Measurements from ENCODE around the gene CALM3. TPM values are rescaled to one million over a fixed set of nuclear protein-coding genes. Genes with fewer than 3 reads are reported as not detected.

CALM3 gene
- total RNA-seq, 4 donors from 2014 or later: 128 to 193 (median 163) TPM

DNA sequence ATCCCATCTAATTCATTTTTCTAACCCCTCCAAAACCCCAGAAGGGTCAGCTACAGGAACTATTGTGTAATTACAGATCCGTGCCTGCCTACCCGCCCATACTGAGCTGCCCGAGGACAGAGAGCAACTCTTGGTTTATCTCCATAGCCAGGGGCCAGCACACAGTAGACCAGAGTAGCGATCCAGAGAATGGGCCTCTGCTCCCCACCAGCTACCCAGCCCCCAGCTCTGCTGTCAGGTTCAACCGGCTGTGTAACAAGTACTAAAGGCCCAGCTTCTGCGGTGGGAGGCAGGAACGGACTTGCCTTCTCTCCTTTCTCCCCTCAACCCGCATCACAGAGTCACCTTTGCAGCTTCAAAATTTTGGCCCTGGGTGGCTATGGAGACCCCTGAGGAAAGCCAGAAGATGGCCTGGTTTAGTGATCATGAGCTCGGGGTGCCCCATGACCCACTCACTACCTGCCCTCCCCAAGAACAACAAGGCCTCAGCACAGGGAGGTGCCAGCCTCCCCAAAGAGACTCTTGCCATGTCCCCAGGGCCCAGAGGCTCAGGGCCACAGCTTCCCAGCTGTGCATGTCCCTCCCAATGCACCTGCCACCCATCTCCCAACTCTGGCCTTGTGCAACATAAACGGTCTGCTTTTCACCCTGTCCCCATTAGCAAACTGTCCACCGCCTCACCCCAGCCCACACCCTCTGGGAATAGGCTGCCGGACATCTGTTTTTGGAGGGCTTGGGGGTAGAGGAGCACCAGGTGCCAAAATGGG, 5.7 kb downstream of the CALM3 start:
- Histone ChIP-seq H3K27me3 (no peaks in the 10 kb centered on the region), H3K27ac (peak overlapping the region in 2 of 4 donors; percentile 19 to 39), H3K4me1 (peaks cover 0 to 62% (median 29%) of the 10 kb centered on the region in 3 donors), H3K4me3 (no peak overlapping the region), H3K9me3 (no peaks in the 10 kb centered on the region), H3K36me3 (peaks cover 0 to 53% of the 10 kb centered on the region in 2 donors)
- TF ChIP-seq, protein P1, sequence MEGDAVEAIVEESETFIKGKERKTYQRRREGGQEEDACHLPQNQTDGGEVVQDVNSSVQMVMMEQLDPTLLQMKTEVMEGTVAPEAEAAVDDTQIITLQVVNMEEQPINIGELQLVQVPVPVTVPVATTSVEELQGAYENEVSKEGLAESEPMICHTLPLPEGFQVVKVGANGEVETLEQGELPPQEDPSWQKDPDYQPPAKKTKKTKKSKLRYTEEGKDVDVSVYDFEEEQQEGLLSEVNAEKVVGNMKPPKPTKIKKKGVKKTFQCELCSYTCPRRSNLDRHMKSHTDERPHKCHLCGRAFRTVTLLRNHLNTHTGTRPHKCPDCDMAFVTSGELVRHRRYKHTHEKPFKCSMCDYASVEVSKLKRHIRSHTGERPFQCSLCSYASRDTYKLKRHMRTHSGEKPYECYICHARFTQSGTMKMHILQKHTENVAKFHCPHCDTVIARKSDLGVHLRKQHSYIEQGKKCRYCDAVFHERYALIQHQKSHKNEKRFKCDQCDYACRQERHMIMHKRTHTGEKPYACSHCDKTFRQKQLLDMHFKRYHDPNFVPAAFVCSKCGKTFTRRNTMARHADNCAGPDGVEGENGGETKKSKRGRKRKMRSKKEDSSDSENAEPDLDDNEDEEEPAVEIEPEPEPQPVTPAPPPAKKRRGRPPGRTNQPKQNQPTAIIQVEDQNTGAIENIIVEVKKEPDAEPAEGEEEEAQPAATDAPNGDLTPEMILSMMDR (IDR thresholded peaks at IDR 0.05): no peak
- TF ChIP-seq POLR2AphosphoS5 (IDR thresholded peaks at IDR 0.05) (no peak), POLR2A (IDR thresholded peaks at IDR 0.05) (no peak), EP300 (IDR thresholded peaks at IDR 0.05) (no peak)
- WGBS, 2 donors (ENCODE audit: low coverage in 1 of 2): 65 to 67% methylated on average over 2 of the region's 12 CpGs
- no peak for ATAC-seq

DNA sequence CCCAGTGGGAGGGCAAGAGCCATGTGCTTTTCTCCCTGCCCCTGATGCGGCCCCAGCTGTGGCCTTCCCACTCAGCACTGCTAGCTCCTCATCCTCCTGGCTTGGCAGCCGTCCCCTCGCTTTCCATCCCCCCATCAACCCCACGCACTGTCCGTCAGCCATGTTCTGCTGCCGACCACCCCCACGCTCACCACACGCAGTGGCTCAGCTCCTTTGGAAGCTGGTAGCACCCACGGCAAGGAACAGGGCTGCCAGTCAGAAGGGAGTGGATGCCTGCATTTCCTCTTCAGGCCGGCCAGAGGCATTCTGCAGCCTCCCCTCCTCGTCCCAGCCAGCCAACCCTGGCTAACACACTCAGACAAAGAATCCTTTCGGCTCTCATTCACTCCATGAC, 6.3 kb downstream of the CALM3 start:
- 63 to 83% methylated on average over 2 to 7 of the region's 12 CpGs for WGBS, 2 donors (ENCODE audit: low coverage in 1 of 2)
- peak overlapping the region in 2 of 4 donors; percentile 19 to 39 for H3K27ac ChIP-seq
- H3K36me3 ChIP-seq: peaks cover 0 to 53% of the 10 kb centered on the region in 2 donors
- ATAC-seq: no peak
- H3K9me3 ChIP-seq: no peaks in the 10 kb centered on the region
- H3K4me3 ChIP-seq: no peak overlapping the region
- no peaks in the 10 kb centered on the region for H3K27me3 ChIP-seq
- no peak for TF ChIP-seq POLR2A (IDR thresholded peaks at IDR 0.05)
- no peak for TF ChIP-seq POLR2AphosphoS5 (IDR thresholded peaks at IDR 0.05)
- TF ChIP-seq, protein P1 (IDR thresholded peaks at IDR 0.05): no peak
- no peak for TF ChIP-seq EP300 (IDR thresholded peaks at IDR 0.05)
- peaks cover 0 to 57% (median 28%) of the 10 kb centered on the region in 3 donors for H3K4me1 ChIP-seq

DNA sequence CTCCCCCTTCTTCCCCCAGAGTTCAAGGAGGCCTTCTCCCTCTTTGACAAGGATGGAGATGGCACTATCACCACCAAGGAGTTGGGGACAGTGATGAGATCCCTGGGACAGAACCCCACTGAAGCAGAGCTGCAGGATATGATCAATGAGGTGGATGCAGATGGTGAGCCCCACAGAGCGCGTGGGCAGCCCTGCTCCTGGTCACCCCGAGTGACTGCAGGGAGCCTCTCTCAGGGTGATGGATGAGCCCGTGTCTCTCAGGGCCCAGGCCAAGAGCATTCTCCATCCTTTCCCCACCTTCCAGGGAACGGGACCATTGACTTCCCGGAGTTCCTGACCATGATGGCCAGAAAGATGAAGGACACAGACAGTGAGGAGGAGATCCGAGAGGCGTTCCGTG, 7.0 kb downstream of the CALM3 start:
- no CpG with 5 or more reads among the region's 9 CpGs for WGBS, 2 donors (ENCODE audit: low coverage in 1 of 2)
- Histone ChIP-seq H3K27me3 (no peaks in the 10 kb centered on the region), H3K4me1 (peaks cover 0 to 49% (median 21%) of the 10 kb centered on the region in 3 donors), H3K9me3 (no peaks in the 10 kb centered on the region), H3K4me3 (no peak overlapping the region), H3K27ac (peak overlapping the region in 1 of 4 donors; percentile 39), H3K36me3 (peaks cover 0 to 53% of the 10 kb centered on the region in 2 donors)
- TF ChIP-seq POLR2AphosphoS5 (IDR thresholded peaks at IDR 0.05) (no peak), POLR2A (IDR thresholded peaks at IDR 0.05) (no peak), EP300 (IDR thresholded peaks at IDR 0.05) (no peak)
- TF ChIP-seq, protein P1 (IDR thresholded peaks at IDR 0.05): no peak
- no peak for ATAC-seq

DNA sequence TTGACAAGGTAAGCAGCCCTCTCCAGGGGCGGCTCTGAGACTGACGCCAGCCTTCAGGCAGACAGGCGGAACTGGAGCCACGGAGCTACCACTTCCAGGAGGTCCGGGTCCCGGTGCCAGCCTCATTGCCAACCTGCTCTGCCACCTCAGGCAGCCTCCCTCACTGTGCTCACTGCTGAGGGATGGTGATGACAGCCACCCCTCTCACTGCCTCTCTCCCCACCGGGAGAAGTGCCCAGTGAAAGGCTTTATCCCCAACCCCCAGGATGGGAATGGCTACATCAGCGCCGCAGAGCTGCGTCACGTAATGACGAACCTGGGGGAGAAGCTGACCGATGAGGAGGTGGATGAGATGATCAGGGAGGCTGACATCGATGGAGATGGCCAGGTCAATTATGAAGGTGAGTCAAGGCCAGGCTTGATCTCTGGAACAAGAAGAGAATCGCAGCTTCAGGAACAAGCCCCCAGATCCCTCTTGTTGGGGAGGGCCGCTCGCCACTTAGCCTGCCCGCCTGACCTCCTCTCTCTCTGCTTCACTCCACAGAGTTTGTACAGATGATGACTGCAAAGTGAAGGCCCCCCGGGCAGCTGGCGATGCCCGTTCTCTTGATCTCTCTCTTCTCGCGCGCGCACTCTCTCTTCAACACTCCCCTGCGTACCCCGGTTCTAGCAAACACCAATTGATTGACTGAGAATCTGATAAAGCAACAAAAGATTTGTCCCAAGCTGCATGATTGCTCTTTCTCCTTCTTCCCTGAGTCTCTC, 7.6 kb downstream of the CALM3 start:
- H3K9me3 ChIP-seq: no peaks in the 10 kb centered on the region
- no peaks in the 10 kb centered on the region for H3K27me3 ChIP-seq
- 93 to 94% methylated on average over 3 to 20 of the region's 27 CpGs for WGBS, 2 donors (ENCODE audit: low coverage in 1 of 2)
- peaks cover 0 to 44% (median 15%) of the 10 kb centered on the region in 3 donors for H3K4me1 ChIP-seq
- H3K36me3 ChIP-seq: peaks cover 0 to 53% of the 10 kb centered on the region in 2 donors
- no peak overlapping the region for H3K4me3 ChIP-seq
- no peak for ATAC-seq
- TF ChIP-seq POLR2AphosphoS5 (IDR thresholded peaks at IDR 0.05): no peak
- no peak for TF ChIP-seq EP300 (IDR thresholded peaks at IDR 0.05)
- TF ChIP-seq, protein P1 (IDR thresholded peaks at IDR 0.05): no peak
- no peak for TF ChIP-seq POLR2A (IDR thresholded peaks at IDR 0.05)
- no peak overlapping the region for H3K27ac ChIP-seq
